Measurements from ENCODE around the gene CALN1.
"Not testable (repeated sequence)": the region's sequence is repeated elsewhere in the genome, so short reads cannot be mapped to it uniquely, and the experiment has no call there.

CALN1 gene

DNA sequence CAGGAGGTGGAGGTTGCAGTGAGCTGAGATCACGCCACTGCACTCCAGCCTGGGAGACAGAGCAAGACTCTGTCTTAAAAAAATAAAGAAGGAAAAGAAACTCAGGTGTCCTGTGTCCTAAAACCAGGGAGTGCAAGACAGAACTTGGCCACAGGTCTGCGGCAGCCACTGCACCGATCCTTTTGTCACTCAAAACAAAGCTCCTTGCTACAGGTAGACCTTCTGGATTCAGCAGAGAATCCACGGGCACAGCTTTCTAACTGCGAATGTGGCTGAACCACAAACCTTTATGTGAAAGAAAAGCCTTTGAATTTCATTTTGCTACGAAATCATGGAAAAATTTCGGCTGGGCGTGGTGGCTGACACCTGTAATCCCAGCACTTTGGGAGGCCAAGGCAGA is 634.9 kb downstream of the CALN1 start:
- DNase-seq = no peak

- DNase-seq = no peak
Measured at GRCh38 chr7:71776726-71777125, 635.4 kb downstream of the CALN1 start.

DNA sequence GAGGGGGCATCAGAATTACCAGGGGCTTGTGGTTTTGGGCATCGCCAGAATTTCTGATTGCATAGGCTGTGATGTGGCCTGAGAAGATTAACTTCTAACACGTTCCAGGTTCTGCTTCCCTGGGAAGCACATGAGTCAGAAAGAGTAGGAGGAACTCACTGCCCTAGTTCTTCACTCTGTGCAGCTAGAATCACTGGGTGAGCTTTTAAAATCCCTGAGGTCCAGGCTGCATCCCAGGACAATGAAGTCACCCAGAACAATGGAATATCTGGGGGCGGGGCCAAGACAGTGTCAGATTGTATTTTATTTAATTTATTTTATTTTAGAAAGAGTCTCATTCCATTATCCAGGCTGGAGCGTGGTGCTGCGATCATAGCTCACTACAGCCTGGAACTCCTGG is 636.5 kb downstream of the CALN1 start:
- no peak for DNase-seq

- no peak for DNase-seq
Measured at GRCh38 chr7:71772779-71773178, 639.4 kb downstream of the CALN1 start.

GRCh38 chr7:71770269-71770907 is 641.8 kb downstream of the CALN1 start:
- no peak for DNase-seq

- no peak for DNase-seq
Measured at GRCh38 chr7:71769326-71769725, 642.8 kb downstream of the CALN1 start.

GRCh38 chr7:71768450-71768849 is 643.7 kb downstream of the CALN1 start:
- DNase-seq = no peak

DNA sequence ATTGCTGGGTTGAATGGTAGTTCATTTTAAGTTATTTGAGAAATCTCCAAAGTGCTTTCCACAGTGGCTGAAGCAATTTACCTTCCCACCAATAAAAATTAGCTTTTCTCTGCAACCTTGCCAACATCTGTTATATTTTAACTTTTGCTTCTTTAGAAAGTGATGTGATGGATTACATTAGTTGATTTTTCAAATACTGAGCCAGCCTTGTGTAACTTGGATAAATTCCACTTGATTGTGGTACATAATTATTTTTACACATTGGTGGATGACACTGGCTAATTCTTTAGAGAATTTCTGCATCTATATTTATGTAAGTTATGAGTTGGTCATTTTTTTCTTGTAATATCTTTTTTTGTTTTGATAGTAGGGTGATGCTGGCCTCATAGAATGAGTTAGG is 646.1 kb downstream of the CALN1 start:
- DNase-seq = no peak

- no peak for DNase-seq
Measured at GRCh38 chr7:71761336-71761735, 650.8 kb downstream of the CALN1 start.

DNA sequence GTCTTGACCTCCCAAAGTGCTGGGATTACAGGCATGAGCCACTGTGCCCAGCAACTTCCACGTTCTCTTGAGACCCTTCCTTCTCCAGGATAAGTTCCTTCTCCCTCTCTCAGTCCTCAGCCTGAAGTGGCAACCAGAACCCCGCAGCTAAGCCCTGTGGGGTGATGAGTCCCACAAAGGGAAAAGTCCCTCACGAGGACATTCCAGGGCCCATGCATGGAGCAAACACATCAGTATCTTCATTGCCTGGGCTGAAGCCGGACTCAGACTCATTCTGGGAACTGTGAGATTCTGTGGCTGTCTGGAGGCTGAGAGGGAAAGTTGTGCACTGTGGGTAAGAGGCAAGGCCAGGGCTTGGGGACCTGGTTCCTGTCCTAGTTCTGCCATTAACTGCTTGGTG is 657.3 kb downstream of the CALN1 start:
- no peak for DNase-seq

GRCh38 chr7:71753956-71754664 is 658.0 kb downstream of the CALN1 start:
- DNase-seq = no peak

DNA sequence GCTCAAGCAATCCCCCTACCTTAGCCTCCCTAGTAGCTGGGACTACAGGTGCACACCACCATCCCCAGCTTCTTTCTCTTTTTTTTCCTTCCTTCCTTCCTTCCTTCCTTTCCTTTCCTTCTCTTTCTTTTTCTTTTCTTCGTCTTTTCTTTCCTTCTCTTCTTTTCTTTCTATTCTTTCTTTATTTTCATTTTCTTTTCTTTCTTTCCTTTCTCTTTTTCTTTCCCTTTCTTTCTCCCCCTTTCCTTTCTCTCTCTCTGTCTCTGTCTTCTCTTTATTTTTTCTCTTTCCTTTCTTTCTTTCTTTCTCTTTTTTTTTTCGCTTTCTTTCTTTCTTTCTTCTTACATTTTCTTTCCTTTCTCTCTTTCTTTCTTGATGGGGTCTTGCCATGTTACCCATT is 658.9 kb downstream of the CALN1 start:
- no peak for DNase-seq

GRCh38 chr7:71752171-71752935 is 659.8 kb downstream of the CALN1 start:
- no peak for DNase-seq

DNA sequence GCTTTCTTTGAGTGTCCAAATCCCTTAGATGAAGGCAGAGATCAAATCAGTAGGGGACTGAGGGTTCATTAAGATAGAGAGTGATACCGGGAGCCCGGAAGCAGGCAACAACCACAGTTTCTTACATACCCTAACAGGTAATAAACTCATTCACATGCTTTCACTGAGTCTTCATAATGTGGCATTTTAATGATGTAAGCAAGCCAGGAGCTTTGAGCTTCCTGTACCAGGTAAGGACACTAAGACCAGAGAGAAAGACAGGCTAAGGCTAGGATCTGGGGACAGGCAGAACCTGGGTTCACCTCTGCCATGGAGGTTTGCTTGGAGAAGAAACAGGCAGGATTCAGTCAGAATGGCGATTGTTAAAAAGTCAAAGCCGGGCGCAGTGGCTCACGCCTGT is 661.8 kb downstream of the CALN1 start:
- DNase-seq = no peak

- no peak for DNase-seq
Measured at GRCh38 chr7:71746006-71746405, 666.1 kb downstream of the CALN1 start.

DNA sequence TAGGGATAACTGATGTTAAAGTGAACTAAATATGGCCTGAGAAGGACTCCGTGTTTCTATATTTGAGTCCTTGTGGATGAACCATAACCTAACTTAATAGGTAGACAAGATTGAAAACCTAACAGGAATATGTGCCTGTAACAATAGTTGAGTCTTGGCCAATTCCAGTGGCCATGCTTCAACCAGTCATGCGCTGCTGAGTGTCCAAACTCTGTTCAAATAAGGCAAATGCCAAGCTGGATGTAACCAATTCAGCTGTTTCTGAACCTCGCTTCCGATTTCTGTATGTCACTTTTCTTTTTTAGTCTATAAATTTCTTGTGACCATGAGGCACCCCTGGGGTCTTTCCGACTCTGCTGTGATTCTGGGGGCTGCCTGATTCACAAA is 672.0 kb downstream of the CALN1 start:
- no peak for DNase-seq

DNA sequence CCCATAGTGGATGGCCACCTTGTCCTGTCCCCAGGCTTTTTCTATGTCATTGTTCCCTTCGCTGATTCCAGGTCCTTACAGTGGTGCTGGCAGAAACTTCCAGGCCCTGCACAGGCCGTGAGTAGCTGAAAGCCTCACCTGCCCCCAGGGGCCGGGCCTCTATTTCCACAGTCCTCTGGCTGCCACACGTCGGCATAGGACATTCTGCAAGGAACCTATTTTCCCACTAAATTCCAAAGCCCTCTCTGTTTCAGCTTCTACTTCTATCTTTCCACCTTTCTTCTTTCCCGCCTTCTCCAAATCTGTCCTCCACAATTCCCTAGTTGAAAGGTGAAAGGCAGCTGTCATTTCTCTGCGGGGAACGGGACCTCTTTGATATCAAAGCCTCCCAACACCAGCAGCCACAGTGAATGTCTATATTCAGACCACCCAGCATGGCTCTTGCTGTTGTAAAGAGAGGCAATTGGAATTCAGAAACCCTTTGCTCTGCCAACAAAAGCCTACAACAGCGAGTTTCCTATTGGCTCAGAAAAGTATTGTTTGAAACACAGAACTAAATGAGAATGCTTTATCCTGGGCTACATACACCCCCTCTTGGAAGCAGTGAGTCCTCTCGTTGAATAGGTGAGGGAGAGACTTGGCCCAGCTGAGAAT is 672.5 kb downstream of the CALN1 start:
- DNase-seq = no peak

GRCh38 chr7:71737931-71738540 is 674.1 kb downstream of the CALN1 start:
- DNase-seq = not testable (repeated sequence)

DNA sequence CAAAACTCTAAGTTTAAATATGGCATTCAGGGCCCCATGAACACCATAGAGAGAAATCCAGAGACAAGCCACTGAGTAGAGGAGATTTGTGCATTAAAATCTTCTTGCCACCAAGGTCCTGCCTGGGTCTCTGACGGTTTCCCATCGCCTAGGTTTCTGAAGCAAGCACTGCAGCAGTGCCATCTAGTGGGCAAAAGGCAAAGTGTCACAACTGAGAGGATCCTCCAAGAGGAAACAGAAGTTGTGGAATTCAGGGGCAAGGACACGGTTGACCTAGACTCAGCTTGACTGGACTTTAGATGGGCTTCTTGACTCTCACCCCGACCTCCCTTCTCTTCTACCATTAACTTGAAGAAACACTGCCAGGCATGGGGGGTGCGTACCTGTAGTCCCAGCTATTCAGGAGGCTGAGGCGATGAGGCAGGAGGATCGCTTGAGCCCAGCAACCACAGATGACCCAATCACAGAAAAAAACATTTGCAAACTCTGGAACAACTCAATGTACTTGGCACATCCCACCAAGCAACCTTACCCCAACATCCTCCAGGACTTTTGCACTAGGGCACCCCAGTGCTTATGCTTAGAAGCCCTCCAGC is 676.1 kb downstream of the CALN1 start:
- no peak for DNase-seq

- peak; percentile 9 for DNase-seq
Measured at GRCh38 chr7:71733107-71733870, 678.8 kb downstream of the CALN1 start.

DNA sequence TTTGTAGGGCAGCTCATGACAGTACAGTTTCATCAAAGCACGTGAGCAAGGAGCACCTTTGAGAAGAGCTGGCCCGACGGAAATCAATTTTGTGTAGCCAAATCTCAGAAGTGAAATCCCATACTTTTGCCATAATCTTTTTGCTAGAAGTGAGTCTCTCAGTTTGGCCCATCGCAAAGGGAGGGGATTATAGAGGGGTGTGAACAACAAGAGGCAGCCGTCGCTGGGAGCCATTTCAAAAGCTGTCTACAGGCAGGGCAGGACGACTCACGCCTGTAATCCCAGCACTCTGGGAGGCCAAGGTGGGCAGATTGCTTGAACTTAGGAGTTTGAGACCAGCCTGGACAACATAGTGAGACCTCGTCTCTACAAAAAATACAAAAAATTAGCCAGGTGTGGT is 680.4 kb downstream of the CALN1 start:
- no peak for DNase-seq
